GM18508 (cell line): ENCODE data around the gene CAMTA1.
"Not testable (repeated sequence)": the region's sequence is repeated elsewhere in the genome, so short reads cannot be mapped to it uniquely, and the experiment has no call there.

Experiments used
- ATAC-seq: cut with Tn5 transposase; IDR thresholded peaks from one replicate; pipeline ENCODE4 v1.9.1; 2021; ENCODE audit warnings: moderate number of reproducible peaks; ENCODE audit not compliant: insufficient read depth, unreplicated experiment

Gene CAMTA1

GRCh38 chr1:7380068-7380467 is 594.8 kb downstream of the CAMTA1 start:
- not testable (repeated sequence) for ATAC-seq

- no peak for ATAC-seq
Measured at GRCh38 chr1:7380712-7381111, 595.5 kb downstream of the CAMTA1 start.

DNA sequence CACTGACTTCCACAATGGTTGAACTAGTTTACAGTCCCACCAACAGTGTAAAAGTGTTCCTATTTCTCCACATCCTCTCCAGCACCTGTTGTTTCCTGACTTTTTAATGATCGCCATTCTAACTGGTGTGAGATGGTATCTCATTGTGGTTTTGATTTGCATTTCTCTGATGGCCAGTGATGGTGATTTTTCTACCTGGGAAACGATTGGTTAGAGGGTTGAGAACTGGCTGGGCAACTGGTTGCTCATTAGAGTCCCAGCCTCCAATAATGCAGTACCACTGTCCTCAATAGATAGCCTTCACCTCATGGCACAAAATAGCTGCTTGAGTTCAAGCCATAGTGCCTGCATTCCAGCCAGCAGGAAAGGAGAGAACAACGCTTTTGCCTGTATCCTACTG is 596.5 kb downstream of the CAMTA1 start:
- not testable (repeated sequence) for ATAC-seq

- no peak for ATAC-seq
Measured at GRCh38 chr1:7382971-7383370, 597.7 kb downstream of the CAMTA1 start.

- ATAC-seq = no peak
Measured at GRCh38 chr1:7383671-7384520, 598.6 kb downstream of the CAMTA1 start.

GRCh38 chr1:7384679-7385078 is 599.4 kb downstream of the CAMTA1 start:
- ATAC-seq = no peak

- no peak for ATAC-seq
Measured at GRCh38 chr1:7385471-7386225, 600.4 kb downstream of the CAMTA1 start.

GRCh38 chr1:7386226-7387052 is 601.2 kb downstream of the CAMTA1 start:
- ATAC-seq = no peak

DNA sequence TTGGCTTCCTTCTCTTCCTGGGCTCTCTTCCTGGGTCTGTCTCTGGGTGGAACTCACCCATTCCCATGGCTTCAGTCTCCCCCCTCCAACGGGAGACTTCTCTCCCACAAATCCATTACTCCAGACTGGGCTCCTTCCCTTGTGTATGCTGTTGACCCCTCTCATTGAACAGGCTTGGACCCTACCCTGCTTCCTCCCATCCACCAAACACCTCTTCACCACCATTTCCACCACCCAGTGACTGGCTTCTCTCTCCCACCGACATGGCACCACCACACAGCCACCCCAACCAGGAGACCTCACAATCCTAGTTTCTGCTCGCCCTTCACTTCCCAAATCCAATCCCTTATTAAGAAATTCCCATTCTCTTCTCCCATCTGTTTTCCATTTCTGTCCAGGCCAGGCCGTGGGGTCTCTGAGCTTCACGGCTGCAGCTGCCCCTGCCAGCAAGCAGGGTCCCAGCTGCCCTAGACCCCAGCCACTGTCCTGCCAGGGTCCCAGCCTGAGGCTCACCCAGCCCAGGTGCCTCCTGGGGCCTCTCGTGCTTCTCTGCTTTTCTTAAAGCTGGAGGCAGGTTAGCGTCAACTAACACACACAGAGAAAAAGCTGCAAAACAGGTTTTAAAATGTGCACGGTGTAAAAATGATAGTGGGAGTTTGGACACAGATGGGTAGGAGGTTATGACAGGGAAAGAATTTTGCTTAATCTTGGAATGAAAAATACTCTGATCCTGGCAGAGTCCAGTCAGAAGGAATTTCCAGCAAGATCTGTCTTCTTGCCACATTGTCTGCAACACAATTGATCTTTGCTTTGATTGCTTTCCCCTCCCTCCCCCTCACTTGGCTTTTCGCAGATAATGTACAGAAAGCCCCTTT is 602.0 kb downstream of the CAMTA1 start:
- ATAC-seq = no peak

DNA sequence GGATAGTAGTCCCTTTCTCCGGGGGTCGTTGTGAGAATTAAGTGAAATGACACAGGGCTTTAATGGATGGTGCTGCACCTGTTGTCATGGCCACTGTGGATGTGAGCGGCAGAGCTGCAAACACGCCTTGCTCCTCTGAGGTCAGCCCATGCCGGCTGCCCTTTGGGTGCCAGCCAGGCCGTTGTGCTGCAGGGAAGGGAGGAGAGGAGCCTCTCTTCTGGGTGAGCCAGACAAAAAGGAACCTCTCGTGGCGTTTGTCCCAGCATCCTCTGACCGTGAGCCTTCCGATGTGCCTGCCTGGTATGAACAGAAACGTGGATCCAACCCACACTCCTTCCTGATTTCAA is 602.9 kb downstream of the CAMTA1 start:
- no peak for ATAC-seq

- no peak for ATAC-seq
Measured at GRCh38 chr1:7388488-7389185, 603.4 kb downstream of the CAMTA1 start.

DNA sequence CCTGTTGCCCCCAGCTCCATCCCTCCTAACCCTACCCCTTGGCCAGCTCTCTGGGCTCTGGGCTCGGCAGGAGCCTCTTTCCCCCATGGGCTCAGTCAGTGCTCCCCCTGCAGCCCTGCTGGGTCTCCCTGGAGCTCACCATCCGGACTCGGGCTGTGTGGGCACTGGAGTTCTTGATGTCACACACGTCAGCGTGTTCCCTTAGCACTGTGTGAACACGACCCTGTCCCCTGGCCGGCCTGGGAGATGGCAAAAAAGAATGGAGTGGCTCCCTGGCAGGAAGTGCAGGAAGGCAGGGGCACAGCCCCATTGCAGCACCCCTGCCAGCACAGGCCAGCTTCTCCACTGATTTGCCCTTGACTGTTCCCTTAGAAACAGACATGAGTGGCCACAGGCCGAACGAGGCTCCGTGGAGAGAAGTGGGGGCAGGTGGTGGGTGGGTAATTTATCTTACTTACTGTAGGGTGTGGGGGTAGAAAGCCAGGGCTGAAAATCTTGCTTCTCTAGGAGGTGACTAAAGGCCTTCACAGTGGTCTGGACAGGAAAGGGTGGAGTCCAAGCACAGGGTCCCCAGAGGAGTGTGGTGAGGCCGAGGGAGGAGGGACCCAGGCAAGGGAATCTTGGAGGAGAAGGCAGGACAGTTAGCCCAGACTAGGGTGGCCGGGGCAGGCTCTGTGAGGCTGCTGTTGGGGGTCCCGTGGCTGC is 604.1 kb downstream of the CAMTA1 start:
- no peak for ATAC-seq

DNA sequence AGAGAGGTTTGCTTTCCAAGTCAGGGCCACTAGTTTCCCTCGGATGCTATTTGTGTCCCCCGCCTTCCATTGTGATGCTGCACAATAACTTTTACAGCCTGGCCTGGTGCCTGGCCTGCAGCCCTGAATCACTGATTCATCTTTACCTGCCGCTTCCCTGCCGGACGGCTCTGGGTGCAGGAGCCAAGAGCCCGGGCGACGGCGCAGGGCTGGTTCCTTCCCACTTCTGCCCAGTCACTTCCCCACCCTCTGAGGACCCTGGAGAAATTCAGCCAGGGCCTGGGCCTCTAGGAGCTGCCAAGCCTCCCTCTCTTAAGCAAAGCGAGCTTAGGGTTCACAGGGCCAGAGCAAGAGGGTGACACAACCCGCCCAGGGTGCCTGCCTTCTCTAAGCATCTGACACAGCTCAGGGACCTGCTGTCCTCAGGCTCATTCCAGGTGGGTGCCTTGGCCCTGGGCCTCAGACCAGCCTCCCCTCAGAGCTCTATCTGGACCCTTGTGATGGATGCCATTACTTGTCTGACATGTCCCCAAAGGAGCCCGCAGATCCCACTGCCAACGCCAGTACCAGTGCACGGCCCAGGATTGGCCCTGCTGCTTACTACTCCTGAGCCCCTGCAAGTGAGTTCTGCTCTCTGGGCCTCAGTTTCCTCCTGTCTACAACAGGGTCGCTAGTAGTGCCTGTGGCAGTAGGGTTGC is 604.8 kb downstream of the CAMTA1 start:
- no peak for ATAC-seq

- no peak for ATAC-seq
Measured at GRCh38 chr1:7390604-7391000, 605.3 kb downstream of the CAMTA1 start.

GRCh38 chr1:7393136-7393535 is 607.9 kb downstream of the CAMTA1 start:
- no peak for ATAC-seq

DNA sequence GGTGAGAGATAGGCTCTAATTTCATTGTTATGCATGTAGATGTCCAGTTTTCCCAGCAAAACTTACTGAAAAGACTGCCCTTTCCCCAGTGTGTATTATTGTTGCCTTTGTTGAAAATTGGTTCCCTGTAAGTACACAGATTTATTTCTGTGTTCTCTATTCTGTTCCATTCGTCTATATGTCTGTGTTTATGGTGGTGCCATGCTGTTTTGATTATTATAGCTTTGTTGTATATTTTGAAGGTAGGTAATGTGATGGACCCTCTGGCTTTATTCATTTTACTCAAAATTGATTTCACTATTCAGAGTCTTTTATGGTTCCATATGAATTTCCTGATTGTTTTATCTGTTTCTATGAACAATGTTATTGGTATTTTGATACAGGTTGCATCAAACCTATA is 610.0 kb downstream of the CAMTA1 start:
- no peak for ATAC-seq

GRCh38 chr1:7398982-7399381 is 613.7 kb downstream of the CAMTA1 start:
- no peak for ATAC-seq

- ATAC-seq = no peak
Measured at GRCh38 chr1:7399514-7400125, 614.4 kb downstream of the CAMTA1 start.
